GM23248 (cell line): ENCODE results near the gene ATXN7L3. TPM values are rescaled to one million over a fixed set of nuclear protein-coding genes. Genes with fewer than 3 reads are reported as not detected.

ENCODE experiments used
- DNase-seq: peaks from one replicate; pipeline ENCODE4 v3.0.0-alpha.2; 2015
- H2AFZ ChIP-seq: fragments of 200-600 bp; sonication (generic); 2 replicates; pipeline ENCODE4 v1.6.1; 2016; ENCODE audit warnings: antibody characterized with exemption
- H3F3A ChIP-seq: fragments of 200-600 bp; sonication (generic); 2 replicates; pipeline ENCODE4 v1.6.1; 2016; ENCODE audit warnings: mild to moderate bottlenecking, antibody characterized with exemption, mixed run types; ENCODE audit not compliant: insufficient read depth
- H3K27ac ChIP-seq: fragments of 200-600 bp; sonication (generic); 2 replicates; pipeline ENCODE4 v1.5.1; 2016; ENCODE audit warnings: mild to moderate bottlenecking
- H3K27me3 ChIP-seq: fragments of 200-600 bp; sonication (generic); replicated peaks from 2 replicates; pipeline ENCODE4 v1.6.1; 2016; ENCODE audit warnings: mild to moderate bottlenecking; ENCODE audit not compliant: insufficient read depth
- H3K36me3 ChIP-seq: fragments of 200-600 bp; sonication (generic); 2 replicates; pipeline ENCODE4 v1.6.1; 2016; ENCODE audit warnings: low read depth, mild to moderate bottlenecking
- H3K4me1 ChIP-seq: fragments of 200-600 bp; sonication (generic); 2 replicates; pipeline ENCODE4 v1.6.1; 2016; ENCODE audit warnings: mild to moderate bottlenecking; ENCODE audit not compliant: insufficient read depth
- H3K4me2 ChIP-seq: fragments of 200-600 bp; sonication (generic); one replicate; pipeline ENCODE4 v1.6.1; 2016; ENCODE audit warnings: mild to moderate bottlenecking; ENCODE audit not compliant: unreplicated experiment
- H3K4me3 ChIP-seq: fragments of 200-600 bp; sonication (generic); 2 replicates; pipeline ENCODE4 v1.5.1; 2016; ENCODE audit warnings: mild to moderate bottlenecking
- H3K79me2 ChIP-seq: fragments of 200-600 bp; sonication (generic); 2 replicates; pipeline ENCODE4 v1.6.1; 2016; ENCODE audit warnings: mild to moderate bottlenecking; ENCODE audit not compliant: insufficient read depth
- H3K9ac ChIP-seq: fragments of 200-600 bp; sonication (generic); 2 replicates; pipeline ENCODE4 v1.6.1; 2016; ENCODE audit warnings: mild to moderate bottlenecking
- H3K9me2 ChIP-seq: fragments of 200-600 bp; sonication (generic); 2 replicates; pipeline ENCODE4 v1.6.1; 2016; ENCODE audit warnings: mixed run types, mild to moderate bottlenecking, moderate library complexity; ENCODE audit not compliant: insufficient read depth
- H3K9me3 ChIP-seq: fragments of 200-600 bp; sonication (generic); one replicate; pipeline ENCODE4 v1.6.1; 2017; ENCODE audit warnings: low read depth
- H4K20me1 ChIP-seq: fragments of 200-600 bp; sonication (generic); 2 replicates; pipeline ENCODE4 v1.6.0; 2016; ENCODE audit not compliant: insufficient read depth
- EZH2 ChIP-seq: fragments of 200-600 bp; sonication (generic); IDR thresholded peaks from 2 replicates; pipeline ENCODE4 v1.6.1; 2018; ENCODE audit warnings: antibody characterized with exemption, mild to moderate bottlenecking; ENCODE audit not compliant: insufficient read depth, poor library complexity, severe bottlenecking
- EZH2phosphoT487 ChIP-seq: fragments of 200-600 bp; sonication (generic); IDR thresholded peaks from 2 replicates; pipeline ENCODE4 v1.6.1; 2018; ENCODE audit warnings: antibody characterized with exemption, moderate library complexity, mild to moderate bottlenecking, low read depth; ENCODE audit not compliant: insufficient read depth
- WGBS, 2 experiments: methylation state at CpG; one replicate each; pipeline ENCODE4 v1.1.6; 2015 to 2017; ENCODE audit warnings: low lambda C conversion rate in 2 of 2, low coverage in 1 of 2; ENCODE audit errors: missing lambda C conversion rate in 2 of 2; 5-methylcytosine and 5-hydroxymethylcytosine counted together
- in situ Hi-C: fragments of 300-500 bp; cut with MboI; formaldehyde crosslinking; loops from 2 replicates; pipeline ENCODE4 v1.15.0; 2020
- polyA plus RNA-seq: library from polyadenylated mRNA; unstranded; fragments of >200 nt; fragmentation: Nextera tagmentation; extraction: Ambion mirVana; gene quantifications from 2 replicates; pipeline ENCODE4 v1.2.1, GENCODE V29; 2016
- total RNA-seq: library from RNA; depleted of rRNA; stranded (reverse); fragments of >200 nt; shearing (Covaris generic); gene quantifications from 2 replicates; pipeline ENCODE4 v1.2.3, GENCODE V29; 2014

ATXN7L3 gene
- total and polyA plus RNA-seq, 2 experiments from 2014 or later: 9.8 to 60.4 TPM

- Histone ChIP-seq H3F3A (peaks cover 12% of the 10 kb centered on the region), H3K9me2 (no peaks in the 10 kb centered on the region), H2AFZ (peak overlapping the region; percentile 74), H3K27me3 (no peaks in the 10 kb centered on the region), H3K9me3 (no peaks in the 10 kb centered on the region), H4K20me1 (no peaks in the 10 kb centered on the region), H3K79me2 (peaks cover 17% of the 10 kb centered on the region), H3K36me3 (no peaks in the 10 kb centered on the region), H3K4me2 (peak overlapping the region; percentile 92), H3K4me3 (peak overlapping the region; percentile 85), H3K27ac (peak overlapping the region; percentile 85), H3K9ac (peak overlapping the region; percentile 98), H3K4me1 (peaks cover 20% of the 10 kb centered on the region)
- no peak for TF ChIP-seq EZH2
- TF ChIP-seq EZH2phosphoT487: no peak
- peak; percentile 89 for DNase-seq
- WGBS, 2 experiments: 3% methylated on average over 34 to 36 of the region's 36 CpGs
- in situ Hi-C loops: loop anchor here (5.0 to 25.0 kb wide), 3 partner anchors 105 to 415 kb away; no protein-coding TSS in a partner anchor
Measured at GRCh38 chr17:44222112-44222869, 22.6 kb upstream of the ATXN7L3 start.

GRCh38 chr17:44221862-44222111 lies 22.1 kb upstream of the ATXN7L3 start:
- Histone ChIP-seq H2AFZ (peak overlapping the region; percentile 74), H3K27me3 (no peaks in the 10 kb centered on the region), H3K4me3 (peak overlapping the region; percentile 85), H3F3A (peaks cover 12% of the 10 kb centered on the region), H3K9me2 (no peaks in the 10 kb centered on the region), H3K27ac (peak overlapping the region; percentile 85), H3K4me2 (peak overlapping the region; percentile 92), H3K79me2 (peaks cover 22% of the 10 kb centered on the region), H3K9ac (peak overlapping the region; percentile 98), H3K9me3 (no peaks in the 10 kb centered on the region), H3K4me1 (peaks cover 25% of the 10 kb centered on the region), H4K20me1 (no peaks in the 10 kb centered on the region), H3K36me3 (no peaks in the 10 kb centered on the region)
- TF ChIP-seq EZH2phosphoT487 (no peak), EZH2 (no peak)
- no peak for DNase-seq
- WGBS, 2 experiments: 0 to 2% methylated on average over 17 of the region's 17 CpGs
- in situ Hi-C loops: loop anchor here (5.0 to 25.0 kb wide), 3 partner anchors 106 to 416 kb away; no protein-coding TSS in a partner anchor

GRCh38 chr17:44221084-44221861 lies 21.6 kb upstream of the ATXN7L3 start:
- H2AFZ ChIP-seq: peak overlapping the region; percentile 74
- H3K9me2 ChIP-seq: no peaks in the 10 kb centered on the region
- H3K27me3 ChIP-seq: no peaks in the 10 kb centered on the region
- H4K20me1 ChIP-seq: no peaks in the 10 kb centered on the region
- H3F3A ChIP-seq: peaks cover 12% of the 10 kb centered on the region
- H3K9ac ChIP-seq: peak overlapping the region; percentile 98
- 0 out of 2 replicates have a peak, but pooled peaks cover 2% of the 10 kb centered on the region for H3K36me3 ChIP-seq
- peaks cover 27% of the 10 kb centered on the region for H3K79me2 ChIP-seq
- DNase-seq: peak; percentile 90
- WGBS, 2 experiments: 1% methylated on average over 43 to 50 of the region's 54 CpGs
- H3K4me3 ChIP-seq: peak overlapping the region; percentile 85
- peak overlapping the region; percentile 85 for H3K27ac ChIP-seq
- peak overlapping the region; percentile 92 for H3K4me2 ChIP-seq
- in situ Hi-C loops: loop anchor here (5.0 to 25.0 kb wide), 3 partner anchors 106 to 416 kb away; no protein-coding TSS in a partner anchor
- TF ChIP-seq EZH2phosphoT487 (no peak), EZH2 (no peak)
- peaks cover 27% of the 10 kb centered on the region for H3K4me1 ChIP-seq
- no peaks in the 10 kb centered on the region for H3K9me3 ChIP-seq

- Histone ChIP-seq H3K27me3 (no peaks in the 10 kb centered on the region), H3K9ac (peak overlapping the region; percentile 98), H3K4me2 (peak overlapping the region; percentile 92), H3K79me2 (peaks cover 35% of the 10 kb centered on the region), H3K27ac (peak overlapping the region; percentile 85), H3K4me1 (peaks cover 27% of the 10 kb centered on the region), H4K20me1 (no peaks in the 10 kb centered on the region), H3F3A (peaks cover 12% of the 10 kb centered on the region), H3K36me3 (peaks cover 10% of the 10 kb centered on the region), H3K9me3 (no peaks in the 10 kb centered on the region), H2AFZ (peak overlapping the region; percentile 74; the same call in 1 of the 2 replicates), H3K4me3 (peak overlapping the region; percentile 85), H3K9me2 (no peaks in the 10 kb centered on the region)
- in situ Hi-C loops: loop anchor here (5.0 to 25.0 kb wide), 3 partner anchors 107 to 417 kb away; no protein-coding TSS in a partner anchor
- TF ChIP-seq EZH2: no peak
- no peak for TF ChIP-seq EZH2phosphoT487
- peak; percentile 80 for DNase-seq
- 1 to 2% methylated on average over 56 to 68 of the region's 108 CpGs for WGBS, 2 experiments
Measured at GRCh38 chr17:44220213-44221083, 20.8 kb upstream of the ATXN7L3 start.
